HepG2 (cell line): ENCODE data around the gene PEX7.

ENCODE experiments used
- GMEB1 ChIP-seq: sonication (generic); formaldehyde crosslinking; IDR thresholded peaks from 2 replicates; pipeline ENCODE4 v1.5.1; 2020; ENCODE audit warnings: missing genetic modification reagents, mild to moderate bottlenecking, borderline replicate concordance
- PHF5A ChIP-seq: IDR thresholded peaks from one replicate; pipeline ENCODE4 v1.6.1; 2018; ENCODE audit warnings: low read depth, missing genetic modification reagents; ENCODE audit not compliant: unreplicated experiment
- REST ChIP-seq, 2 experiments: IDR thresholded peaks; 2 replicates each; pipeline ENCODE4 v1.6.1; 2011 to 2012; ENCODE audit warnings: low read length in 2 of 2, borderline replicate concordance in 1 of 2, low read depth in 1 of 2, mild to moderate bottlenecking in 1 of 2, moderate library complexity in 1 of 2
- RXRA ChIP-seq: sonication (generic); formaldehyde crosslinking; IDR thresholded peaks from 2 replicates; pipeline ENCODE4 v1.5.1; 2020; ENCODE audit warnings: missing genetic modification reagents
- ZNF124 ChIP-seq: sonication (generic); formaldehyde crosslinking; IDR thresholded peaks from 2 replicates; pipeline ENCODE4 v1.4.0; 2020; ENCODE audit warnings: missing genetic modification reagents
- ZNF549 ChIP-seq: sonication (generic); formaldehyde crosslinking; IDR thresholded peaks from 2 replicates; pipeline ENCODE4 v1.5.0; 2020; ENCODE audit warnings: missing genetic modification reagents
- ZZZ3 ChIP-seq: sonication (generic); formaldehyde crosslinking; IDR thresholded peaks from 2 replicates; pipeline ENCODE4 v1.4.0; 2020; ENCODE audit warnings: missing genetic modification reagents, mild to moderate bottlenecking, borderline replicate concordance
- TF ChIP-seq, protein P1 (sequence below): sonication (generic); formaldehyde crosslinking; IDR thresholded peaks from 2 replicates; pipeline ENCODE4 v1.4.0; 2020; ENCODE audit warnings: missing genetic modification reagents
- TF ChIP-seq, protein P2 (sequence below): sonication (generic); formaldehyde crosslinking; IDR thresholded peaks from 2 replicates; pipeline ENCODE4 v1.5.0; 2020; ENCODE audit warnings: mild to moderate bottlenecking, missing genetic modification reagents, moderate library complexity

GRCh38 chr6:136783021-136783420, 39.4 kb upstream of the PEX7 start:
- TF ChIP-seq RXRA (CRISPR knock-in tag) (no peak), GMEB1 (CRISPR knock-in tag) (no peak), ZZZ3 (CRISPR knock-in tag) (no peak), PHF5A (CRISPR knock-in tag) (no peak), ZNF124 (no peak), REST (IDR thresholded peaks at IDR 0.05; ENCODE audit: borderline replicate concordance in 1 of 2, low read depth in 1 of 2, low read length in 2 of 2) (no peak), ZNF549 (CRISPR knock-in tag) (no peak)
- TF ChIP-seq, protein P1, sequence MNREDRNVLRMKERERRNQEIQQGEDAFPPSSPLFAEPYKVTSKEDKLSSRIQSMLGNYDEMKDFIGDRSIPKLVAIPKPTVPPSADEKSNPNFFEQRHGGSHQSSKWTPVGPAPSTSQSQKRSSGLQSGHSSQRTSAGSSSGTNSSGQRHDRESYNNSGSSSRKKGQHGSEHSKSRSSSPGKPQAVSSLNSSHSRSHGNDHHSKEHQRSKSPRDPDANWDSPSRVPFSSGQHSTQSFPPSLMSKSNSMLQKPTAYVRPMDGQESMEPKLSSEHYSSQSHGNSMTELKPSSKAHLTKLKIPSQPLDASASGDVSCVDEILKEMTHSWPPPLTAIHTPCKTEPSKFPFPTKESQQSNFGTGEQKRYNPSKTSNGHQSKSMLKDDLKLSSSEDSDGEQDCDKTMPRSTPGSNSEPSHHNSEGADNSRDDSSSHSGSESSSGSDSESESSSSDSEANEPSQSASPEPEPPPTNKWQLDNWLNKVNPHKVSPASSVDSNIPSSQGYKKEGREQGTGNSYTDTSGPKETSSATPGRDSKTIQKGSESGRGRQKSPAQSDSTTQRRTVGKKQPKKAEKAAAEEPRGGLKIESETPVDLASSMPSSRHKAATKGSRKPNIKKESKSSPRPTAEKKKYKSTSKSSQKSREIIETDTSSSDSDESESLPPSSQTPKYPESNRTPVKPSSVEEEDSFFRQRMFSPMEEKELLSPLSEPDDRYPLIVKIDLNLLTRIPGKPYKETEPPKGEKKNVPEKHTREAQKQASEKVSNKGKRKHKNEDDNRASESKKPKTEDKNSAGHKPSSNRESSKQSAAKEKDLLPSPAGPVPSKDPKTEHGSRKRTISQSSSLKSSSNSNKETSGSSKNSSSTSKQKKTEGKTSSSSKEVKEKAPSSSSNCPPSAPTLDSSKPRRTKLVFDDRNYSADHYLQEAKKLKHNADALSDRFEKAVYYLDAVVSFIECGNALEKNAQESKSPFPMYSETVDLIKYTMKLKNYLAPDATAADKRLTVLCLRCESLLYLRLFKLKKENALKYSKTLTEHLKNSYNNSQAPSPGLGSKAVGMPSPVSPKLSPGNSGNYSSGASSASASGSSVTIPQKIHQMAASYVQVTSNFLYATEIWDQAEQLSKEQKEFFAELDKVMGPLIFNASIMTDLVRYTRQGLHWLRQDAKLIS (CRISPR knock-in tag), result no peak
- TF ChIP-seq, protein P2, sequence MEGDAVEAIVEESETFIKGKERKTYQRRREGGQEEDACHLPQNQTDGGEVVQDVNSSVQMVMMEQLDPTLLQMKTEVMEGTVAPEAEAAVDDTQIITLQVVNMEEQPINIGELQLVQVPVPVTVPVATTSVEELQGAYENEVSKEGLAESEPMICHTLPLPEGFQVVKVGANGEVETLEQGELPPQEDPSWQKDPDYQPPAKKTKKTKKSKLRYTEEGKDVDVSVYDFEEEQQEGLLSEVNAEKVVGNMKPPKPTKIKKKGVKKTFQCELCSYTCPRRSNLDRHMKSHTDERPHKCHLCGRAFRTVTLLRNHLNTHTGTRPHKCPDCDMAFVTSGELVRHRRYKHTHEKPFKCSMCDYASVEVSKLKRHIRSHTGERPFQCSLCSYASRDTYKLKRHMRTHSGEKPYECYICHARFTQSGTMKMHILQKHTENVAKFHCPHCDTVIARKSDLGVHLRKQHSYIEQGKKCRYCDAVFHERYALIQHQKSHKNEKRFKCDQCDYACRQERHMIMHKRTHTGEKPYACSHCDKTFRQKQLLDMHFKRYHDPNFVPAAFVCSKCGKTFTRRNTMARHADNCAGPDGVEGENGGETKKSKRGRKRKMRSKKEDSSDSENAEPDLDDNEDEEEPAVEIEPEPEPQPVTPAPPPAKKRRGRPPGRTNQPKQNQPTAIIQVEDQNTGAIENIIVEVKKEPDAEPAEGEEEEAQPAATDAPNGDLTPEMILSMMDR, result no peak
